Activated T-cell treated with anti-CD3 and anti-CD28 coated beads, Interleukin-2, amount 50 U/mL, for 72 hours (primary cell): ENCODE results near the gene DUSP22. TPM values are rescaled to one million over a fixed set of nuclear protein-coding genes. Genes with fewer than 3 reads are reported as not detected.

Experiments
- total RNA-seq, 2 donors: library from RNA; stranded (reverse); gene quantifications; one replicate each; pipeline ENCODE4 v1.2.3, GENCODE V29; 2022

DUSP22 gene
- total RNA-seq, 2 donors from 2014 or later, result 43.6 to 48.6 TPM

Other genes starting within 250 kb of the DUSP22 start
- 100 to 1,000 TPM; 554 to 602 TPM for gene IRF4, start 99.3 kb downstream of the DUSP22 start, total RNA-seq